Measurements from ENCODE around the gene PGAP2. TPM values are rescaled to one million over a fixed set of nuclear protein-coding genes. Genes with fewer than 3 reads are reported as not detected.

PGAP2 gene
- total and polyA plus RNA-seq, 2 of the 13 experiments (the other 11 are each of a cell fraction or from before 2014, with no cell fraction given): 21.5 to 47.8 TPM

DNA sequence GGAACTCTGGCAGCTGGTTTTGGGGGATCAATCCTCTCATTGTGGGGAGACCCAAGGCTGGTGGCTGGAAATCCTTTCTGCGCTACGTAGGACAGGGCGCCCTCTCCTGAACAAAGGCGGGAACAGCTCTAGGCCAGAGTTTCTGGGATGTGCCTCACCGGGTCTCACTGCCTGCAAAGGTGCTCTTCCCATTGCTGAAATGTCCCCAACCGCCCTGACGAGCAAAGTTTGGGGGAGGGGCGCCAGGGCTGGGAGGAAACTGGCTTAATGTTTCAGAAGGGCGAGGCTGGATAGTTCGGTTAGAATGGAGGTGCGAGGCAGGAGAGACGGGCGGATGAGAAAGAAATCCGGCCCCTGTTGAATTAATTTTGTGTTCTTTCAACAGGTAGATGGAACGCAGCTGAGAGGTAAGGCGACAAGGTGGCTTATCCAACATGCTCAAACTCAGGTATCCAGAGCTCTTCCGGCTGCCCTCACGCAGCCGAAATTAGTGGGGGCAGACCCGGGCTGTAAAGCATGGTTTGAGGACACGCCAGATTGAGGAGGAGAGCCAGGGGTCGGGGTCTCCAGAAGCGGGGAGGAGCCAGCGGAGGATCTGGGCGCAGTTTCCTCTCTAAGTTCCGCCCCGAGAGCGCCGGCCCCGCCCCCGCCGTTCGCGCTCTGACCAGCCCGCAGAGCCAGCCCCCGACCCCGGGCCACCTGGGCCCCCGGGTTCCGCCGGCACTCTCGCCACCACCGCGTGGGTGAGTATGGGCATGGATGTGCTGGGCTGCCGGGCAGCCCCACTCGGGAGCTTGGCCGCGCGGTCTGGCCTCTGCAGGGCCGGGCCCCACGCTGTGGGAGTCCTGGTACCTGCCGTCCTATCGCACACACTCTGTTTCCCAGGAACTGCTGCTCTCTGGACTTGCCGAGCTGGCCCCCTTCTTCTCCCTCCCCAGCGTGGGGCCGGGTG is at the start of gene PGAP2 (continued):
- TF ChIP-seq, protein P1, sequence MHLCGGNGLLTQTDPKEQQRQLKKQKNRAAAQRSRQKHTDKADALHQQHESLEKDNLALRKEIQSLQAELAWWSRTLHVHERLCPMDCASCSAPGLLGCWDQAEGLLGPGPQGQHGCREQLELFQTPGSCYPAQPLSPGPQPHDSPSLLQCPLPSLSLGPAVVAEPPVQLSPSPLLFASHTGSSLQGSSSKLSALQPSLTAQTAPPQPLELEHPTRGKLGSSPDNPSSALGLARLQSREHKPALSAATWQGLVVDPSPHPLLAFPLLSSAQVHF (CRISPR knock-in tag; IDR thresholded peaks at IDR 0.05): peak; percentile 42; the same call in 1 of the 2 replicates
- TF ChIP-seq ZFP62 (CRISPR knock-in tag; IDR thresholded peaks at IDR 0.05) (no peak), MYC (CRISPR knock-in tag; IDR thresholded peaks at IDR 0.05; ENCODE audit: borderline replicate concordance) (peak; percentile 71; the same call in 1 of the 2 replicates), SIN3A (IDR thresholded peaks at IDR 0.05; ENCODE audit: borderline replicate concordance, low read depth, low read length) (peak; percentile 49; the same call in 1 of the 2 replicates), SP5 (CRISPR knock-in tag; IDR thresholded peaks at IDR 0.05; ENCODE audit: borderline replicate concordance, low read depth) (0 out of 2 replicates have a peak, but pooled peaks have one; percentile 11), NONO (IDR thresholded peaks at IDR 0.05) (no peak), NONO (CRISPR knock-in tag; conservative IDR thresholded peaks at IDR 0.05) (0 out of 2 replicates have a peak, but pooled peaks have one; percentile 49), ZFX (CRISPR knock-in tag; IDR thresholded peaks at IDR 0.05; ENCODE audit: low read depth) (0 out of 2 replicates have a peak, but pooled peaks have one; percentile 21), ADNP (CRISPR knock-in tag; IDR thresholded peaks at IDR 0.05) (no peak; the same call in 1 of the 2 replicates), ZMAT3 (CRISPR knock-in tag; conservative IDR thresholded peaks at IDR 0.05) (no peak), RBFOX2 (IDR thresholded peaks at IDR 0.05; ENCODE audit: low read depth, low read length) (peak; percentile 65), ZNF556 (CRISPR knock-in tag; IDR thresholded peaks at IDR 0.05; ENCODE audit: borderline replicate concordance) (peak; percentile 44; the same call in 1 of the 2 replicates), ZSCAN31 (CRISPR knock-in tag; IDR thresholded peaks at IDR 0.05; ENCODE audit: low read depth) (no peak), SATB2 (CRISPR knock-in tag; IDR thresholded peaks at IDR 0.05) (no peak), ZNF331 (CRISPR knock-in tag; IDR thresholded peaks at IDR 0.05) (peak; percentile 89), ZNF724P (CRISPR knock-in tag; IDR thresholded peaks at IDR 0.05; ENCODE audit: borderline replicate concordance) (peak; percentile 61; the same call in 1 of the 2 replicates), NR3C1 (CRISPR knock-in tag; IDR thresholded peaks at IDR 0.05) (no peak)
- TF ChIP-seq, protein P2, sequence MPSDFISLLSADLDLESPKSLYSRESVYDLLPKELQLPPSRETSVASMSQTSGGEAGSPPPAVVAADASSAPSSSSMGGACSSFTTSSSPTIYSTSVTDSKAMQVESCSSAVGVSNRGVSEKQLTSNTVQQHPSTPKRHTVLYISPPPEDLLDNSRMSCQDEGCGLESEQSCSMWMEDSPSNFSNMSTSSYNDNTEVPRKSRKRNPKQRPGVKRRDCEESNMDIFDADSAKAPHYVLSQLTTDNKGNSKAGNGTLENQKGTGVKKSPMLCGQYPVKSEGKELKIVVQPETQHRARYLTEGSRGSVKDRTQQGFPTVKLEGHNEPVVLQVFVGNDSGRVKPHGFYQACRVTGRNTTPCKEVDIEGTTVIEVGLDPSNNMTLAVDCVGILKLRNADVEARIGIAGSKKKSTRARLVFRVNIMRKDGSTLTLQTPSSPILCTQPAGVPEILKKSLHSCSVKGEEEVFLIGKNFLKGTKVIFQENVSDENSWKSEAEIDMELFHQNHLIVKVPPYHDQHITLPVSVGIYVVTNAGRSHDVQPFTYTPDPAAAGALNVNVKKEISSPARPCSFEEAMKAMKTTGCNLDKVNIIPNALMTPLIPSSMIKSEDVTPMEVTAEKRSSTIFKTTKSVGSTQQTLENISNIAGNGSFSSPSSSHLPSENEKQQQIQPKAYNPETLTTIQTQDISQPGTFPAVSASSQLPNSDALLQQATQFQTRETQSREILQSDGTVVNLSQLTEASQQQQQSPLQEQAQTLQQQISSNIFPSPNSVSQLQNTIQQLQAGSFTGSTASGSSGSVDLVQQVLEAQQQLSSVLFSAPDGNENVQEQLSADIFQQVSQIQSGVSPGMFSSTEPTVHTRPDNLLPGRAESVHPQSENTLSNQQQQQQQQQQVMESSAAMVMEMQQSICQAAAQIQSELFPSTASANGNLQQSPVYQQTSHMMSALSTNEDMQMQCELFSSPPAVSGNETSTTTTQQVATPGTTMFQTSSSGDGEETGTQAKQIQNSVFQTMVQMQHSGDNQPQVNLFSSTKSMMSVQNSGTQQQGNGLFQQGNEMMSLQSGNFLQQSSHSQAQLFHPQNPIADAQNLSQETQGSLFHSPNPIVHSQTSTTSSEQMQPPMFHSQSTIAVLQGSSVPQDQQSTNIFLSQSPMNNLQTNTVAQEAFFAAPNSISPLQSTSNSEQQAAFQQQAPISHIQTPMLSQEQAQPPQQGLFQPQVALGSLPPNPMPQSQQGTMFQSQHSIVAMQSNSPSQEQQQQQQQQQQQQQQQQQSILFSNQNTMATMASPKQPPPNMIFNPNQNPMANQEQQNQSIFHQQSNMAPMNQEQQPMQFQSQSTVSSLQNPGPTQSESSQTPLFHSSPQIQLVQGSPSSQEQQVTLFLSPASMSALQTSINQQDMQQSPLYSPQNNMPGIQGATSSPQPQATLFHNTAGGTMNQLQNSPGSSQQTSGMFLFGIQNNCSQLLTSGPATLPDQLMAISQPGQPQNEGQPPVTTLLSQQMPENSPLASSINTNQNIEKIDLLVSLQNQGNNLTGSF (CRISPR knock-in tag; IDR thresholded peaks at IDR 0.05): peak; percentile 49; the same call in 1 of the 2 replicates
- TF ChIP-seq, protein P3, sequence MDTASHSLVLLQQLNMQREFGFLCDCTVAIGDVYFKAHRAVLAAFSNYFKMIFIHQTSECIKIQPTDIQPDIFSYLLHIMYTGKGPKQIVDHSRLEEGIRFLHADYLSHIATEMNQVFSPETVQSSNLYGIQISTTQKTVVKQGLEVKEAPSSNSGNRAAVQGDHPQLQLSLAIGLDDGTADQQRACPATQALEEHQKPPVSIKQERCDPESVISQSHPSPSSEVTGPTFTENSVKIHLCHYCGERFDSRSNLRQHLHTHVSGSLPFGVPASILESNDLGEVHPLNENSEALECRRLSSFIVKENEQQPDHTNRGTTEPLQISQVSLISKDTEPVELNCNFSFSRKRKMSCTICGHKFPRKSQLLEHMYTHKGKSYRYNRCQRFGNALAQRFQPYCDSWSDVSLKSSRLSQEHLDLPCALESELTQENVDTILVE (CRISPR knock-in tag; IDR thresholded peaks at IDR 0.05): no peak
- TF ChIP-seq, protein P4, sequence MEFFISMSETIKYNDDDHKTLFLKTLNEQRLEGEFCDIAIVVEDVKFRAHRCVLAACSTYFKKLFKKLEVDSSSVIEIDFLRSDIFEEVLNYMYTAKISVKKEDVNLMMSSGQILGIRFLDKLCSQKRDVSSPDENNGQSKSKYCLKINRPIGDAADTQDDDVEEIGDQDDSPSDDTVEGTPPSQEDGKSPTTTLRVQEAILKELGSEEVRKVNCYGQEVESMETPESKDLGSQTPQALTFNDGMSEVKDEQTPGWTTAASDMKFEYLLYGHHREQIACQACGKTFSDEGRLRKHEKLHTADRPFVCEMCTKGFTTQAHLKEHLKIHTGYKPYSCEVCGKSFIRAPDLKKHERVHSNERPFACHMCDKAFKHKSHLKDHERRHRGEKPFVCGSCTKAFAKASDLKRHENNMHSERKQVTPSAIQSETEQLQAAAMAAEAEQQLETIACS (CRISPR knock-in tag; IDR thresholded peaks at IDR 0.05): no peak

Measured in HepG2 (cell line).